ENCODE data around the gene CD99.

DNA sequence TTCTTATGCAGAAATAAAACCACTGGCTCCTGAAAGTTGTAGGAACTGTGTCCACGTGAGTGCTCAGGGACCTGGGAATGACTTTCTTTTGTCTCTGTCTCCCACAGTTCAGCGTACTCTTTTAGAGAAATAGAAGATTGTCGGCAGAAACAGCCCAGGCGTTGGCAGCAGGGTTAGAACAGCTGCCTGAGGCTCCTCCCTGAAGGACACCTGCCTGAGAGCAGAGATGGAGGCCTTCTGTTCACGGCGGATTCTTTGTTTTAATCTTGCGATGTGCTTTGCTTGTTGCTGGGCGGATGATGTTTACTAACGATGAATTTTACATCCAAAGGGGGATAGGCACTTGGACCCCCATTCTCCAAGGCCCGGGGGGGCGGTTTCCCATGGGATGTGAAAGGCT lies 49.6 kb downstream of the CD99 start:
- no peak for TF ChIP-seq POLR2A (IDR thresholded peaks at IDR 0.05)
- TF ChIP-seq, protein P1, sequence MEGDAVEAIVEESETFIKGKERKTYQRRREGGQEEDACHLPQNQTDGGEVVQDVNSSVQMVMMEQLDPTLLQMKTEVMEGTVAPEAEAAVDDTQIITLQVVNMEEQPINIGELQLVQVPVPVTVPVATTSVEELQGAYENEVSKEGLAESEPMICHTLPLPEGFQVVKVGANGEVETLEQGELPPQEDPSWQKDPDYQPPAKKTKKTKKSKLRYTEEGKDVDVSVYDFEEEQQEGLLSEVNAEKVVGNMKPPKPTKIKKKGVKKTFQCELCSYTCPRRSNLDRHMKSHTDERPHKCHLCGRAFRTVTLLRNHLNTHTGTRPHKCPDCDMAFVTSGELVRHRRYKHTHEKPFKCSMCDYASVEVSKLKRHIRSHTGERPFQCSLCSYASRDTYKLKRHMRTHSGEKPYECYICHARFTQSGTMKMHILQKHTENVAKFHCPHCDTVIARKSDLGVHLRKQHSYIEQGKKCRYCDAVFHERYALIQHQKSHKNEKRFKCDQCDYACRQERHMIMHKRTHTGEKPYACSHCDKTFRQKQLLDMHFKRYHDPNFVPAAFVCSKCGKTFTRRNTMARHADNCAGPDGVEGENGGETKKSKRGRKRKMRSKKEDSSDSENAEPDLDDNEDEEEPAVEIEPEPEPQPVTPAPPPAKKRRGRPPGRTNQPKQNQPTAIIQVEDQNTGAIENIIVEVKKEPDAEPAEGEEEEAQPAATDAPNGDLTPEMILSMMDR (IDR thresholded peaks at IDR 0.05) = no peak
